ENCODE data around the gene DNM3.

DNA sequence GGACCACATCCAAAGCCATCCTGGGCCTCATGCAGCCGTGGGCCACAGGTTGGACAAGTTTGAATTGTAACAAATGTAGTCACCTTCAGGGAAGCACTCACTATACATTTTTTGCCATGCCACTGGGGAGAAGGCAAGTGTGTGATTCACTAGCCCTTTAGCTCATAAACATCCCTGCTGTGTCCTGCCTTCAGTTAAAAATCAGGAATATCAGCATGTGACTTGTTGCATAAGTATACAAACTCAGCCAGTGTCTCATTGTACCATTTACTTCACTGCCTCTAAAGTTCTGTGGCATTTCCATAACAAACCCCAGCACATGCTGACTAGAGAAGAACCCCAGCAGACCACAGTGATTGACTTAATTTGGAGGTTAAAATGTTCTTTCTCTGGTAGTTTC lies 437.2 kb downstream of the DNM3 start:
- TF ChIP-seq POLR2A (IDR thresholded peaks at IDR 0.05) (no peak), CTCF (IDR thresholded peaks at IDR 0.05) (no peak), POLR2AphosphoS5 (IDR thresholded peaks at IDR 0.05) (no peak), EP300 (IDR thresholded peaks at IDR 0.05; ENCODE audit: low read depth) (no peak)
